Measurements from ENCODE around the gene PRDM2.
"Not testable (repeated sequence)": the region's sequence is repeated elsewhere in the genome, so short reads cannot be mapped to it uniquely, and the experiment has no call there.

The PRDM2 gene

DNA sequence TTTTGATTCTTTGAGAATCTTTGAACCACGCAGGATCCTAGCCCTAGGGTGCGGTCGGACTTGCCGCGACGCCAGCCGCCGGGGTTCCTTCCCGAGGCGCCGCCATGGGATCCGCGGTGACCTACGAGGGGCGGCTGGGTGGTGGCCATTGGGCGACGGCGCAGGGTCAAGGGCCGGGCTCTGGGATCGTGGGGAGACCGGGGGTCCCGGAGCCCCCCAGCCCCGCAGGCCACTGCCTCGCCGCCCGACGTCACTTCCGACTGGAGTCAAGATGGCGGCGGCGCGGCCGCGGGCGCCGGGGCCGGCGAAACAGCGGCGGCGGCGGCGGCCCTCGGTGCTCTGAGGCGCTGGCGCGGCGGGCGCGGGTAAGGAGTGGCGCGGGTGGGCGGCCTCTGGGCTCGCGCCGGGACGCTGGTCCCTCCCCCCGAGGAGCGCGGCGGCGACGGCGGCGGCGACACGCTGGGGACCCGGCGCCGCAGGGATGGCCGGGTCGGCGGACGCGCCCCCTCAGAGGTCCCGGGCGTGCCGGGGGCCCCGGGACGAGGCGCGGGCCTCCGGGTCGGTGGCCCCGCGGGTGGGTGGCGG, at the start of gene PRDM2:
Gene PRDM2 (plus strand): TSS at position 253 of the 585 bp plus-strand sequence. CDS start 15,418 bp downstream, outside the sequence.
- peak; percentile 36 for DNase-seq (ENCODE audit: low spot score)

DNA sequence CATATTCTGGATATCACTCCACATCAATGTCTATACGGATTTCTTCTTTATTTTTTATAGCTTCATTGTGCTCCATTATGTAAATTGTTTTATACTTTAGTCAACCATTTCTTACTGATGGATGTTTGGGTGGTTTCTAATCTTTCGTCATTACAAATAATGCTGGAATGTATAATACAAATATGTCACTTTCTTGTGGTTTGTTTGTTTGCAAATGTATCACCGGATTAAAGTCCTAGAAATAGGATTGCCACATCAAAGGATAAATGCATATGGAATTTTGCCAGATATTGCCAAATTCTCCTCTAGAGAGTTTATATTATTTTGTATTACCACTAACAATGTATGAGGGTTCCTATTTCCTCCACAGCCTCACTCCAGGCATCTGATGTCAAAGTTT, 48.7 kb upstream of the PRDM2 start:
- no peak for DNase-seq (ENCODE audit: low spot score)

DNA sequence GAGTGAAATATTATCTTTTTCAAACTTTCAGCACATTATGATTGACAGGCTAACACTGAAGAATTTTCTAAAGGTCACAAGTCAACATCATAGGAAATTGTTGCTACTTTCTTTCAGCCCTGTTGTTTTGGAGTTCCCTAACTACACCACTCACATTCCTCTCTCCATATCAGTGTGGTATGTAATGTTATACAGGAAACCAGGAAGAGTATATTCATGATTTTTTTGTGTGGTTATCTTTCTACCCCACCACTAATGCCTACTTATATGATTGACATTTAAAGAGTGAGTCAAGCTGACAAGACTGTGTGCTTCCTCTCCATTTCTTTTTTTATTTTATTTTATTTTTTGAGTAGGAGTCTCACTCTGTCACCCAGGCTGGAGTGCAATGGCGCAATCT, 47.8 kb upstream of the PRDM2 start:
- DNase-seq (ENCODE audit: low spot score): no peak

DNA sequence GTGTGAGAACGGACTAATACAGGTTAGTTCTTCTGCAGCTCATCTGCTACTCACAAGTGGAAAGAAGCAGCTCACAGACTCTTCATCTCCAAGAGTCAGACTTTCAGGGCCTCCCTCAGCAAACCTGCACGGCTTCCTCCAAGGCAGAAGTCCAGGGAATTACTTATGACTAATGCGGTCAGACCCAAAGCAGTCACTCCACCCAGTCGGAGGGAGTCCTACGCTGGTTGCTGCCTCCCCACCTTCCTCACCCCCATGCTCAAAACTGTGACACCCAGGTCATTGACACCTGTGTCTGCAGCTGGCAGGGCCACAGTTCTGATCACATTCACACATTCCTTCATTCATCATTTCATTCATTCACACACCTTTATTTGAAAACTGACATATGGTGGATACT, 38.4 kb upstream of the PRDM2 start:
- no peak for DNase-seq (ENCODE audit: low spot score)

DNA sequence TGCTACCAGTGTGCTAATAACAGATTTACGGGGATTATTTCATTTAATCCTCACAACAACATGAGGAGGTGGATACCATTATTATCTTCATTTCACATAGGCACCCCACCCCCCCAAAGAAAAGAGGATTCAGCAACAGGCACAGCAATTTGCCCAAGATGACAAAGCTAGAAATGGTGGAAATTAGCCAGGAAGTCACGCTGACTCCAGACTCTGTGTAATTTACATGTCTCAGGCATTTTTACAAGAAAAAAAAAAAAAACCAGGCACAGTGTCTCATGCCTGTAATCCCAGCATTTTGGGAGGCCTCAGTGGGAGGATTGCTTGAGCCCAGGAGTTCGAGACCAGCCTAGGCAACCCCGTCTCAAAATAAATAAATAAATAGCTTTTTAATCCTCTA, 37.5 kb upstream of the PRDM2 start:
- no peak for DNase-seq (ENCODE audit: low spot score)

- no peak for DNase-seq (ENCODE audit: low spot score)
Measured at GRCh38 chr1:13663969-13664368, 36.0 kb upstream of the PRDM2 start.

GRCh38 chr1:13664451-13664850, 35.5 kb upstream of the PRDM2 start:
- DNase-seq (ENCODE audit: low spot score): no peak

DNA sequence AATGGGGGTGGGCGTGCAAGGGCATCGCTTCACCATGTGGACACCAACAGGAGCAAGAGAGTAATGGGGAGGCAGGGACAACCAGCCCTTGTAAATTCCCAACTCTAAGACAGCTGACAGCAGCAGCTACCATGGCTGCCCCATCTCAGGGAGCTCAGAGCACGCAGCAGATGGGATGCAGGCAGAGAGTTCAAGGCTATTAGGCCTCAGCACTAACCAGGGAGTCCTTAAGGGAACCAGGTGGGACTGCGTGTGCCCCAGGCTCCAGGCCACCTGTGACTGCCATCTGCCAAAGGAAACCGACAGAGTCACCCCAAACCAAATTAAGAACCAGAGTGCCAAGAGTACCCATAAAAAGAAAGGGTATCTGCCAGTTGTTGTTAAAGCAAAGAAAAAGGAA, 33.7 kb upstream of the PRDM2 start:
- no peak for DNase-seq (ENCODE audit: low spot score)

DNA sequence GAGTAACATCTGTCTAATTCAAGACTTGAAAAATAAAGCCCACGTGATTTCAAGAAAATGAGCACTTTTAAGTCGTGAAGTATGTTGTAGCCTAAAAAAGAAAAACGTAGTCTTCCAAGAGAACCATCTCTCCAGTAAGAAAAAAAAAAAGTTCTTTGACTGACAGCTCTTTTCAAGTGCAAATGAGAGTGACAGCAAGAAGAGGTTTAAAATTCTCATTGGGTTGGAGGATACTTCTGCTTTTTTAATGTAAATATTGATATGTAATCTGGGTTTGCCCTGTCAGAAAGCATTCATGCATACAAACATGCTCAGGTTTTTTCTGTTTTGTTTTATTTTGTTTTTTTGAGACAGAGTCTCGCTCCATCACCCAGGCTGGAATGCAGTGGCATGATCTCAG, 32.3 kb upstream of the PRDM2 start:
- DNase-seq (ENCODE audit: low spot score): no peak

DNA sequence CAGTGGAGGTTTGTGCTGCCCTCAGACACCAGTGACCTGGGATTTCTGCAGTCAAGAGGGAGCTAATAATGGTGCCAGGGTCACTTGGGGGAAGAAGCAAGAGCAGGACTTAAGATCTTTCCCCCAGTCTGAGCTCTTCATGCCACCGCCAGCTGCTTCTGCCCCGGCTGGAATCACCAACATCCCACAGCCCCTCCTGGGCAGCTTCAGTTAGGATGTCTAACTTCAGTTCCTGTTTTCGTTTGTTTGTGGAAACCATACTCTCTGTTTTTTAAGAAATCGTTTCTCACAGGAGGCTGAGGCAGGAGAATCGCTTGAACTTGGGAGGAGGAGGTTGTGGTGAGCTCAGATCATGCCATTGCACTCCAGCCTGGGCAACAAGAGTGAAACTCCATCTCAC, 25.6 kb upstream of the PRDM2 start:
- DNase-seq (ENCODE audit: low spot score): no peak

GRCh38 chr1:13675151-13675651, 24.8 kb upstream of the PRDM2 start:
- no peak for DNase-seq (ENCODE audit: low spot score)

- no peak for DNase-seq (ENCODE audit: low spot score)
Measured at GRCh38 chr1:13677896-13678295, 22.1 kb upstream of the PRDM2 start.

DNA sequence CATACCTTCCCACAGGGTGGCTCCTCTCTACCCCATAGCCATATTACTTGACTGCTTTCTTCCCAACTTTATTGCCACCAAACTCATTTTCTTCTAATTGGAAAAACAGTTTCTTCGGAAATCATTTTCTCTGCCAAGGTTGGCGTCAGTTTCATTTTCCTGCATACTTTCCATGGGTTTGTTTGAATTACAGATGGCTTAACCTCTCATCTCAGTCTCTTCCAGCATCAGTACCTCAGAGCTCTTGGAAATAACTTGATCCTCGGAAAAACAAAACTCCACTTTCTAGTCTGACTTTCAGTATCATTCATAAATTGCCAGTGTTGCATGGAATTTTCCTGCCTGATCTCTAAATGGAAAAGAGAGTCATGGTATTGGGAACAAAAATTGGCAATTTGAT, 20.3 kb upstream of the PRDM2 start:
- DNase-seq (ENCODE audit: low spot score): no peak

GRCh38 chr1:13680609-13681008, 19.4 kb upstream of the PRDM2 start:
- not testable (repeated sequence) for DNase-seq (ENCODE audit: low spot score)

DNA sequence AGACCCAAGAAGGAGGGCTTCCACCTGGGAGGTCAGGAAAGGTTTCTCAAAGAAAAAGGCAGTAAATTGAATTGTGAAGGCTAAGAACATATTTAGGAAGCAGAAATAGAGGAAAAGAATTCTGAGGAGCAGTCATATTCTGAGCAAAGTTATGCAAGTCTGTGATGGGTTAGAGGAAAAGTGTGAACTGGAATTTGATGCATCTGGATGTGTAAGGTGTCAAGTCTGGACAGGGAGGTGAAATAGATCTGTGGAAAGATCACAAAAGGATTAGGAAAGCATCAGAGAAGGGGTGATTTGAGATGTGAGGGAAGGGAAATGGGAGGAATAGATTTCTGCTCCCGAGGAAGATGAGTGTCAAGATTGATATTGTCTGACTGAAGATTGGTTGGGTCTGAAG, 18.1 kb upstream of the PRDM2 start:
- DNase-seq (ENCODE audit: low spot score): no peak

DNA sequence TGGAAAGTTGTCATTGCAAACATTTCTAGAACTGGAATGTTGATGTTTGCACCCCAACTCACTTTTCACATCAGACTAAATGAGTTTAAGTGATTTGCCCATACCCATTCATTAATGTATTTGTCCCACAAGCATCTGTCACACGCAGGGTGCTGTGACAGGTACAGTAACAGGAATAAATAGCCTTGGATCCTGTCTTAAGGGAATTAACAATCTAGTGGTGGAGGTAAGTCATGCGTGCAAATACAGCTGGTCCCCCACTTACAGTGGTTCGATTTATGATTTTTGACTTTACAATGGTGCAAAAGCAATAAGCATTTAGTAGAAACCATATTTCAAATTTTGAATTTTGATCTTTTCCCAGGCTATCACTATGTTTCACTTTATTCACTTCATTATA, 17.5 kb upstream of the PRDM2 start:
- no peak for DNase-seq (ENCODE audit: low spot score)

- DNase-seq (ENCODE audit: low spot score): no peak
Measured at GRCh38 chr1:13683206-13683605, 16.8 kb upstream of the PRDM2 start.

DNA sequence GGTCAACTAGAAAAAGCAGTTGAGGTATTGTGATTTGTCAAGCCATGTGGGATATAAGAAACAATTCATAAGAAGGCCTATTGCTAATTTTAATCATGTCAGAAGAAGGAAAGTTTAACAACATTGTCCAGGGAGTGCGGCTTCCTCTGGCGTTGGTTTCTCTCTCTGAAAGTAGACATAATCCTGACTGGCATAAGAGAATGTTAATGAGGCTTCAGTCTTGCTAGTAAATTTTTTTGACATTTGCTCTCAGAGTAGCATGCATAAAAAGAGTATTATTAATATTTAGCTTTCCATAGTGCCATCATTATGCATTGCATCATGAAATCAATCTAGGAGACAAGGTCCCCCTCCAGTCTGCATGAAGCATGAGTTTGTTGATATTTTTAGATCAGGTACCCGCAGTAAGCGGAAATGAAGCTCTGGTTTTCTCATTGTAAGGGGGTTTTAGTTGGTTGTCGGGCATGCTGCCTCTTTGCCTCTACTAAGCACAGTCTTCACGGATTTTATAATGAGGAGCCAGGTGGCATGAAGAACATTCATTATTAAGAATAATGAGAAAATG, 12.8 kb upstream of the PRDM2 start:
- no peak for DNase-seq (ENCODE audit: low spot score)

DNA sequence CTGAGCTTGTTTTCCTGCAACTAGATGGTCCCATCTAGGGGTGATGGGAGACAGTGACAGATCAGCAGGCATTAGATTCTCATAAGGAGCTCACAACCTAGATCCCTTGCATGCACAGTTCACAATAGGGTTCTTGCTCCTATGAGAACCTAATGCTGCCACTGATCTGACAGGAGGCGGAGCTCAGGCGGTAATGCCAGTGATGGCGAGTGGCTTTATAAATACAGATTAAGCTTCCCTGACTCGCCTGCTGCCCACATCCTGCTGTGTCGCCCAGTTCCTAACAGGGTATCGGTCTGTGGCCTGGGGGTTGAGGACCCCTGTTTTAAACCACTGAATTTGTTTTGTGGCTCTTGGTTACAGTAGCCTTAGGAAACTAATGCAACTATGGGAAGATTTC, 6.9 kb upstream of the PRDM2 start:
- DNase-seq (ENCODE audit: low spot score): not testable (repeated sequence)

DNA sequence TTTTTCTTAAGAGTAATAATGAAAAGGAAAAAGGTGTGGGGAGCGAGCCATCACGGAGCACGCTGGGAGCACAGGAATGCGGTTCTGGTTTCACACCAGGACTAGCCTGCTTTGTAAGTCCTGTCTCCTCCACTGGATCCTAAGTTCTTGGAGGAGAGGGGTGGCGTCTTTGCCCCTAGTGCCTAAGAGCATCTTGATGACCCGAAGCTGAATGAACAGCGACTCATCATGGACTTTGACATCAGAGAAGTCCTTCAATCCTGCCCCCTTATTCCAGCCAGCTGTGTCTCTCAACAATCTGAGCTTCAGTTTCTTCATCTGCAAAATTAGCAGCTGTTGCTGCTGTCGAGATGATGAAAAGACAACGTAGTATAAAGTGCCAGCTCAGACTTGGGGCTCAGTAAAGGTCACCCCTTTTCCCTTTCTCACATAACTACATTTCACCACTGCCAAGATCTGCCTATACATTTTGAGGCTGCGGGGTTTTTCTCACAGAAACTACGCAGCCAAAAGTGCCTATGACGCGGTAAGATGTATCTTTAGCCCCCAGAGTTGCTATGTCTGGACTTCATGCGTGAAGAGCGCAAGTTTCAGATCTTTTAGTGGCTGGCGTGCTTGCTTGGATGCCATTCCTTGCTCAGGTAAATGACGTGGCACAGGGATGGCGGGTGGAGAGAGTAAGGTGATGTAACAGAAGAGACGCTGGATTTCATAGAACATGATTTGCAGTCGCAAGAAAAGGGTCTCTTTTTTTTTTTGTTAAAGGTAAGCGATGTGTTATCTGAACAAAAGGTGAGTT, 4.9 kb upstream of the PRDM2 start:
- DNase-seq (ENCODE audit: low spot score): no peak

- no peak for DNase-seq (ENCODE audit: low spot score)
Measured at GRCh38 chr1:13697738-13698137, 2.2 kb upstream of the PRDM2 start.

GRCh38 chr1:13699510-13699909, 478 bp upstream of the PRDM2 start:
- DNase-seq (ENCODE audit: low spot score): peak; percentile 5

DNA sequence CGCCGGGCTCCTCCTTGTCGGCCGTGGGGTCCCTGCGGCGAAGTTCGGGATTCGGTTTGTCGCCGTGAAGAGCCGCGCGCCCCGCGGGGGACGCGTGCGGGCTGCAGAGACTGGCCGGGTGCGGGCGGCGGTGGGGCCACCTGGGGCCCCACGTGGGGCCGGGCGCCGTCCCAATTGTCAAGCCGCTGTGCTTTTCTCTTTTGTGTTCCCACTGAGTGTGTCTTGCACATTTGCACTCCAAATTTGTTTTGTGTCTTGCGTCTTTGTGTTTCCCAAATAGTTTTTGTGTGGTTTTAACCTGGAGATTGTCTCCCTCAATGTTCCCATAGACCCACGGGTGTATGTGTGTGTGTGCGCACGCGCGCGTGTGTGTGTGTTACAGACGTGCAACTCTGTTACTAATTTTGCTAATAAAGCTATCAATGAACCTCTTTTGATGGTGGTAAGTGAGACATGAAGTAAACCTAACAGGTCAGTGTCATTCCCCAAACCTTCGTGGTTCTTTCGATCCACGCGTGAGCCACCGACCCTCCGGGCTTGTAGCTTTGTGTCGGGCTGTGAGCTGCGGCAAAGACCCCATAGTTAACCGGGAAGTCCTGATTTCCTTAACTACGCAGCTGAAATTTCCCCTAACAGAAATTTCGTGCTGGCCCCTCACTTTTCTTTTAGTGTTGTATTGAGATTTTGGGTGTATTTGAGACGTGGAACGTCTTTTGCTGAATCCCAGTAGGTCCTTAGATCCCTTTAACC, 708 bp downstream of the PRDM2 start:
- no peak for DNase-seq (ENCODE audit: low spot score)
